Activated CD4-positive, alpha-beta T cell treated with anti-CD3 and anti-CD28 coated beads, Interleukin-2, amount 50 U/mL, for 16 hours (primary cell): ENCODE results near the gene KRTAP4-5.
"Not testable (repeated sequence)": the region's sequence is repeated elsewhere in the genome, so short reads cannot be mapped to it uniquely, and the experiment has no call there.

Experiments
- DNase-seq: peaks from one replicate; pipeline ENCODE4 v3.0.0-alpha.2; 2020

Gene KRTAP4-5

GRCh38 chr17:41149652-41149985 lies at the start of gene KRTAP4-5:
TSS of gene KRTAP4-5 (minus strand) at chr17:41149825. CDS start at chr17:41149767, 58 bp downstream.
- no peak for DNase-seq

- DNase-seq = no peak
These were observed 46.4 kb upstream of the KRTAP4-5 start for GRCh38 chr17:41196068-41196467.

- no peak for DNase-seq
These were observed 40.7 kb upstream of the KRTAP4-5 start for GRCh38 chr17:41190328-41190727.

- DNase-seq = not testable (repeated sequence)
These were observed 40.3 kb upstream of the KRTAP4-5 start, which contains the start of gene KRTAP9-1 for GRCh38 chr17:41189837-41190318. TSS of gene KRTAP9-1 (plus strand) at chr17:41189887. CDS start at chr17:41189887, 0 bp downstream.

- DNase-seq = no peak
These were observed 37.2 kb upstream of the KRTAP4-5 start for GRCh38 chr17:41186872-41187271.

- no peak for DNase-seq
These were observed 35.4 kb upstream of the KRTAP4-5 start for GRCh38 chr17:41185001-41185400.

GRCh38 chr17:41184480-41184961 lies 34.9 kb upstream of the KRTAP4-5 start, which contains the start of gene KRTAP4-1:
TSS of gene KRTAP4-1 (minus strand) at chr17:41184911. CDS start at chr17:41184854, 57 bp downstream.
- DNase-seq = no peak

GRCh38 chr17:41178843-41179616 lies 29.4 kb upstream of the KRTAP4-5 start:
- DNase-seq = no peak

GRCh38 chr17:41178341-41178740 lies 28.7 kb upstream of the KRTAP4-5 start:
- no peak for DNase-seq

- DNase-seq = no peak
These were observed 28.2 kb upstream of the KRTAP4-5 start, which contains the start of gene KRTAP4-2 for GRCh38 chr17:41177727-41178271. TSS of gene KRTAP4-2 (minus strand) at chr17:41178221. CDS start at chr17:41178164, 57 bp downstream.

GRCh38 chr17:41176744-41177387 lies 27.2 kb upstream of the KRTAP4-5 start:
- DNase-seq = no peak

- DNase-seq = no peak
These were observed 22.3 kb upstream of the KRTAP4-5 start for GRCh38 chr17:41171886-41172285.

GRCh38 chr17:41168121-41168520 lies 18.5 kb upstream of the KRTAP4-5 start, which contains the start of gene KRTAP4-3:
TSS of gene KRTAP4-3 (minus strand) at chr17:41168221. CDS start at chr17:41168172, 49 bp downstream.
- no peak for DNase-seq

GRCh38 chr17:41167561-41167960 lies 17.9 kb upstream of the KRTAP4-5 start:
- no peak for DNase-seq

- no peak for DNase-seq
These were observed 14.2 kb upstream of the KRTAP4-5 start for GRCh38 chr17:41163828-41164227.

GRCh38 chr17:41160648-41161047 lies 11.0 kb upstream of the KRTAP4-5 start, which contains the start of gene KRTAP4-4:
TSS of gene KRTAP4-4 (minus strand) at chr17:41160748. CDS start at chr17:41160691, 57 bp downstream.
- no peak for DNase-seq

GRCh38 chr17:41160190-41160589 lies 10.6 kb upstream of the KRTAP4-5 start:
- DNase-seq = not testable (repeated sequence)

- DNase-seq = no peak
These were observed 4.2 kb upstream of the KRTAP4-5 start for GRCh38 chr17:41153856-41154255.

- no peak for DNase-seq
These were observed 1.9 kb upstream of the KRTAP4-5 start for GRCh38 chr17:41151525-41151924.

GRCh38 chr17:41150026-41150425 lies 401 bp upstream of the KRTAP4-5 start:
- DNase-seq = no peak

- DNase-seq = not testable (repeated sequence)
These were observed 514 bp downstream of the KRTAP4-5 start for GRCh38 chr17:41148971-41149651.

GRCh38 chr17:41147531-41148204 lies 2.0 kb downstream of the KRTAP4-5 start:
- no peak for DNase-seq
